ENCODE results near the gene MOB2. TPM values are rescaled to one million over a fixed set of nuclear protein-coding genes. Genes with fewer than 3 reads are reported as not detected.

The MOB2 gene
- total and polyA plus RNA-seq, 4 donors, result 8.3 to 18.5 (median 14.8) TPM

GRCh38 chr11:1479006-1479677, 7.4 kb downstream of the MOB2 start:
- H3K4me3 ChIP-seq (ENCODE audit: low read depth in 1 of 3, low read length in 3 of 3), result no peak overlapping the region
- no peaks in the 10 kb centered on the region for H3K27me3 ChIP-seq (ENCODE audit: control insufficient read depth in 4 of 4, insufficient read depth in 4 of 4, low read length in 3 of 4)
- WGBS, result 89% methylated on average over 9 of the region's 9 CpGs
- H3K36me3 ChIP-seq (ENCODE audit: control insufficient read depth in 4 of 4, insufficient read depth in 3 of 4, low read depth in 1 of 4, low read length in 3 of 4), result peaks cover 10 to 49% (median 19%) of the 10 kb centered on the region in 4 donors
- H3K27ac ChIP-seq (ENCODE audit: low read depth in 1 of 2, low read length in 2 of 2), result no peak overlapping the region
- no peak for DNase-seq (ENCODE audit: low spot score)
- no peaks in the 10 kb centered on the region for H3K9me3 ChIP-seq (ENCODE audit: control insufficient read depth in 4 of 4, low read length in 3 of 4)
- TF ChIP-seq RXRA (IDR thresholded peaks at IDR 0.05) (no peak), JUND (IDR thresholded peaks at IDR 0.05) (no peak), RAD21 (IDR thresholded peaks at IDR 0.05) (no peak), TAF1 (conservative IDR thresholded peaks at IDR 0.05) (no peak), HNF4A (conservative IDR thresholded peaks at IDR 0.05) (no peak), FOXA2 (IDR thresholded peaks at IDR 0.05) (no peak), SP1 (IDR thresholded peaks at IDR 0.05) (no peak), NR2F2 (IDR thresholded peaks at IDR 0.05) (no peak), GABPA (IDR thresholded peaks at IDR 0.05 in 1 of 2, conservative IDR thresholded peaks at IDR 0.05 in 1 of 2) (no peak), FOXA1 (IDR thresholded peaks at IDR 0.05) (no peak), EGR1 (IDR thresholded peaks at IDR 0.05; ENCODE audit: low read depth in 2 of 2) (no peak)
- TF ChIP-seq, protein P1, sequence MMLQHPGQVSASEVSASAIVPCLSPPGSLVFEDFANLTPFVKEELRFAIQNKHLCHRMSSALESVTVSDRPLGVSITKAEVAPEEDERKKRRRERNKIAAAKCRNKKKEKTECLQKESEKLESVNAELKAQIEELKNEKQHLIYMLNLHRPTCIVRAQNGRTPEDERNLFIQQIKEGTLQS (IDR thresholded peaks at IDR 0.05), result no peak
- TF ChIP-seq, protein P2, sequence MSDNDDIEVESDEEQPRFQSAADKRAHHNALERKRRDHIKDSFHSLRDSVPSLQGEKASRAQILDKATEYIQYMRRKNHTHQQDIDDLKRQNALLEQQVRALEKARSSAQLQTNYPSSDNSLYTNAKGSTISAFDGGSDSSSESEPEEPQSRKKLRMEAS (IDR thresholded peaks at IDR 0.05), result no peak
- TF ChIP-seq, protein P3, sequence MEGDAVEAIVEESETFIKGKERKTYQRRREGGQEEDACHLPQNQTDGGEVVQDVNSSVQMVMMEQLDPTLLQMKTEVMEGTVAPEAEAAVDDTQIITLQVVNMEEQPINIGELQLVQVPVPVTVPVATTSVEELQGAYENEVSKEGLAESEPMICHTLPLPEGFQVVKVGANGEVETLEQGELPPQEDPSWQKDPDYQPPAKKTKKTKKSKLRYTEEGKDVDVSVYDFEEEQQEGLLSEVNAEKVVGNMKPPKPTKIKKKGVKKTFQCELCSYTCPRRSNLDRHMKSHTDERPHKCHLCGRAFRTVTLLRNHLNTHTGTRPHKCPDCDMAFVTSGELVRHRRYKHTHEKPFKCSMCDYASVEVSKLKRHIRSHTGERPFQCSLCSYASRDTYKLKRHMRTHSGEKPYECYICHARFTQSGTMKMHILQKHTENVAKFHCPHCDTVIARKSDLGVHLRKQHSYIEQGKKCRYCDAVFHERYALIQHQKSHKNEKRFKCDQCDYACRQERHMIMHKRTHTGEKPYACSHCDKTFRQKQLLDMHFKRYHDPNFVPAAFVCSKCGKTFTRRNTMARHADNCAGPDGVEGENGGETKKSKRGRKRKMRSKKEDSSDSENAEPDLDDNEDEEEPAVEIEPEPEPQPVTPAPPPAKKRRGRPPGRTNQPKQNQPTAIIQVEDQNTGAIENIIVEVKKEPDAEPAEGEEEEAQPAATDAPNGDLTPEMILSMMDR (IDR thresholded peaks at IDR 0.05; ENCODE audit: low read depth, low read length, missing input control), result no peak
- H3K4me1 ChIP-seq (ENCODE audit: control insufficient read depth in 4 of 4, insufficient read depth in 4 of 4, low read length in 3 of 4), result peaks cover 0 to 2% (median 0%) of the 10 kb centered on the region in 4 donors
- H3K9ac ChIP-seq (ENCODE audit: low read depth in 1 of 2, low read length in 2 of 2), result no peak overlapping the region

DNA sequence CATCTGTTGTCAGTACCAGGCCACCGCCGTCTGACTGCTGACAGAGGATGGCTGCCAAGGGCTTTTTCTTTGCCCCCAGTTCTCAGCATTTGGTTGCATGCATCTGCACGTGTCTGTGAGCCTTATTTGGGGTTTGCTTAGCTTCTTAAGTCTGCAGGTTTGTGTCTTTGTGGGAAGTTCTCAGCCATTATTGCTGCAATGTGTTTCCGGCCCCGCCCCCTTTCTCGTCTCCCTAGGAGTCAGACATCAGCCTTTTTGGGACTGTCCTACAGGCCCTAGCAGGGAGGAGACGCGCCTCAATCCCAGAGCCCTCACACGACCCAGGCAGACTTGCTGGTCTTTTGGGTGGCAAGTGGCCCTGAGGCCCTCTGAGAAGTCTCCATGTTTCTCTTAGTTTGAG, 8.0 kb downstream of the MOB2 start:
- Histone ChIP-seq H3K27me3 (ENCODE audit: control insufficient read depth in 4 of 4, insufficient read depth in 4 of 4, low read length in 3 of 4) (no peaks in the 10 kb centered on the region), H3K4me1 (ENCODE audit: control insufficient read depth in 4 of 4, insufficient read depth in 4 of 4, low read length in 3 of 4) (peaks cover 0 to 2% (median 0%) of the 10 kb centered on the region in 4 donors), H3K4me3 (ENCODE audit: low read depth in 1 of 3, low read length in 3 of 3) (no peak overlapping the region), H3K36me3 (ENCODE audit: control insufficient read depth in 4 of 4, insufficient read depth in 3 of 4, low read depth in 1 of 4, low read length in 3 of 4) (peaks cover 10 to 53% (median 19%) of the 10 kb centered on the region in 4 donors), H3K9me3 (ENCODE audit: control insufficient read depth in 4 of 4, low read length in 3 of 4) (no peaks in the 10 kb centered on the region), H3K27ac (ENCODE audit: low read depth in 1 of 2, low read length in 2 of 2) (no peak overlapping the region), H3K9ac (ENCODE audit: low read depth in 1 of 2, low read length in 2 of 2) (no peak overlapping the region)
- DNase-seq (ENCODE audit: low spot score), result no peak
- WGBS, result 76% methylated on average over 9 of the region's 9 CpGs
- no peak for TF ChIP-seq YY1 (IDR thresholded peaks at IDR 0.05)
- TF ChIP-seq RAD21 (IDR thresholded peaks at IDR 0.05), result no peak
- TF ChIP-seq EGR1 (IDR thresholded peaks at IDR 0.05; ENCODE audit: low read depth in 2 of 2), result no peak
- no peak for TF ChIP-seq TAF1 (conservative IDR thresholded peaks at IDR 0.05)
- TF ChIP-seq NR2F2 (IDR thresholded peaks at IDR 0.05), result no peak
- no peak for TF ChIP-seq HNF4G (IDR thresholded peaks at IDR 0.05)
- TF ChIP-seq, protein P4, sequence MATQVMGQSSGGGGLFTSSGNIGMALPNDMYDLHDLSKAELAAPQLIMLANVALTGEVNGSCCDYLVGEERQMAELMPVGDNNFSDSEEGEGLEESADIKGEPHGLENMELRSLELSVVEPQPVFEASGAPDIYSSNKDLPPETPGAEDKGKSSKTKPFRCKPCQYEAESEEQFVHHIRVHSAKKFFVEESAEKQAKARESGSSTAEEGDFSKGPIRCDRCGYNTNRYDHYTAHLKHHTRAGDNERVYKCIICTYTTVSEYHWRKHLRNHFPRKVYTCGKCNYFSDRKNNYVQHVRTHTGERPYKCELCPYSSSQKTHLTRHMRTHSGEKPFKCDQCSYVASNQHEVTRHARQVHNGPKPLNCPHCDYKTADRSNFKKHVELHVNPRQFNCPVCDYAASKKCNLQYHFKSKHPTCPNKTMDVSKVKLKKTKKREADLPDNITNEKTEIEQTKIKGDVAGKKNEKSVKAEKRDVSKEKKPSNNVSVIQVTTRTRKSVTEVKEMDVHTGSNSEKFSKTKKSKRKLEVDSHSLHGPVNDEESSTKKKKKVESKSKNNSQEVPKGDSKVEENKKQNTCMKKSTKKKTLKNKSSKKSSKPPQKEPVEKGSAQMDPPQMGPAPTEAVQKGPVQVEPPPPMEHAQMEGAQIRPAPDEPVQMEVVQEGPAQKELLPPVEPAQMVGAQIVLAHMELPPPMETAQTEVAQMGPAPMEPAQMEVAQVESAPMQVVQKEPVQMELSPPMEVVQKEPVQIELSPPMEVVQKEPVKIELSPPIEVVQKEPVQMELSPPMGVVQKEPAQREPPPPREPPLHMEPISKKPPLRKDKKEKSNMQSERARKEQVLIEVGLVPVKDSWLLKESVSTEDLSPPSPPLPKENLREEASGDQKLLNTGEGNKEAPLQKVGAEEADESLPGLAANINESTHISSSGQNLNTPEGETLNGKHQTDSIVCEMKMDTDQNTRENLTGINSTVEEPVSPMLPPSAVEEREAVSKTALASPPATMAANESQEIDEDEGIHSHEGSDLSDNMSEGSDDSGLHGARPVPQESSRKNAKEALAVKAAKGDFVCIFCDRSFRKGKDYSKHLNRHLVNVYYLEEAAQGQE (IDR thresholded peaks at IDR 0.05), result no peak
- TF ChIP-seq RXRA (IDR thresholded peaks at IDR 0.05), result no peak
- no peak for TF ChIP-seq FOXA1 (IDR thresholded peaks at IDR 0.05)
- TF ChIP-seq ZBTB33 (IDR thresholded peaks at IDR 0.05), result no peak
- no peak for TF ChIP-seq SP1 (IDR thresholded peaks at IDR 0.05)
- TF ChIP-seq, protein P2 (IDR thresholded peaks at IDR 0.05), result no peak
- no peak for TF ChIP-seq HNF4A (conservative IDR thresholded peaks at IDR 0.05)
- TF ChIP-seq, protein P1 (IDR thresholded peaks at IDR 0.05), result no peak
- no peak for TF ChIP-seq GABPA (IDR thresholded peaks at IDR 0.05 in 1 of 2, conservative IDR thresholded peaks at IDR 0.05 in 1 of 2)
- no peak for TF ChIP-seq JUND (IDR thresholded peaks at IDR 0.05)
- TF ChIP-seq, protein P3 (IDR thresholded peaks at IDR 0.05; ENCODE audit: low read depth, low read length, missing input control), result no peak

Measured in liver (tissue), 9 donors.